Body of pancreas (tissue), 4 donors: ENCODE results near the gene WDR83.

Experiments
- CTCF ChIP-seq, 7 experiments: fragments of 450-650 bp in 4 of 7; fragments of 200-600 bp in 3 of 7; sonication (generic) in 3 of 7; IDR thresholded peaks; one replicate each; pipeline ENCODE4 v1.5.1; 2016 to 2019; ENCODE audit warnings: antibody characterized with exemption in 7 of 7
- POLR2A ChIP-seq, 3 donors: fragments of 450-650 bp; IDR thresholded peaks; one replicate each; pipeline ENCODE4 v1.6.1; 2016; ENCODE audit warnings: antibody characterized with exemption in 3 of 3, mild to moderate bottlenecking in 2 of 3

GRCh38 chr19:12649941-12650340 is 16.7 kb upstream of the WDR83 start:
- TF ChIP-seq CTCF (IDR thresholded peaks at IDR 0.05) (no peak), POLR2A (IDR thresholded peaks at IDR 0.05) (no peak)
